LNCAP (cell line): ENCODE data around the gene NFASC.

Experiments
- TF ChIP-seq, protein P1 (sequence below): fragments of 450-650 bp; IDR thresholded peaks from 2 replicates; pipeline ENCODE4 v1.5.1; 2017; ENCODE audit warnings: mild to moderate bottlenecking

Gene NFASC

DNA sequence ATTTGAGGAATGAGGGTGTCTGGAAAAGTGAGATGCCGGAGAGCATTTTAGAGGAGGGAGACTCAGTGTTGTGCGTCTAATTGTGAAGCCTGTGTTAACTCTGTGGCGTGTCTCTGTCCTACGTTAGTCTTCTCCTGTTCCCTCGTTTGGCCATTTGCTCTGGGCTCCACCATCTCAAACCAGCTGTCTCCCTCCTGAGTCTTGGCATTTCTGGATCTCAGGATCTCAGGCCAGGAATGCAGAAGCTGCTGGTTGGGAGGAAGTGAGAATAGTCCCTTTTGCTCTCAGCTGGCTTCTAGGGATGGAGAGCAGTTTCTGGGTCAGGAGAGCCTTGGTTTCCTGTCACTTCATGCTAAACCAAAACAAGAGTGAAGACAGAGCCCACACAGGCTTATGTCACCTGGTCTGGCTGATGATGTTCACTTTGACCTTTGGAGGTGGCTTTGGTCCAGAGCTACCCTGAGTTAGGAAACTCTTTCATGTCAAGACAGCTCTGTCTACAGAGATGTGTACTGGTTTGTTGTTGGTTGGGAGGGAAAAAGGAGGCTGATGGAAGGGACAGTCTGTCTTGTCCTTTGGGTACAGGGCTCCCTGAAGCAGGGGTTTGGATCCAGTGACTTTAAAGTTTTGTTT, 859 bp downstream of the NFASC start:
- TF ChIP-seq, protein P1, sequence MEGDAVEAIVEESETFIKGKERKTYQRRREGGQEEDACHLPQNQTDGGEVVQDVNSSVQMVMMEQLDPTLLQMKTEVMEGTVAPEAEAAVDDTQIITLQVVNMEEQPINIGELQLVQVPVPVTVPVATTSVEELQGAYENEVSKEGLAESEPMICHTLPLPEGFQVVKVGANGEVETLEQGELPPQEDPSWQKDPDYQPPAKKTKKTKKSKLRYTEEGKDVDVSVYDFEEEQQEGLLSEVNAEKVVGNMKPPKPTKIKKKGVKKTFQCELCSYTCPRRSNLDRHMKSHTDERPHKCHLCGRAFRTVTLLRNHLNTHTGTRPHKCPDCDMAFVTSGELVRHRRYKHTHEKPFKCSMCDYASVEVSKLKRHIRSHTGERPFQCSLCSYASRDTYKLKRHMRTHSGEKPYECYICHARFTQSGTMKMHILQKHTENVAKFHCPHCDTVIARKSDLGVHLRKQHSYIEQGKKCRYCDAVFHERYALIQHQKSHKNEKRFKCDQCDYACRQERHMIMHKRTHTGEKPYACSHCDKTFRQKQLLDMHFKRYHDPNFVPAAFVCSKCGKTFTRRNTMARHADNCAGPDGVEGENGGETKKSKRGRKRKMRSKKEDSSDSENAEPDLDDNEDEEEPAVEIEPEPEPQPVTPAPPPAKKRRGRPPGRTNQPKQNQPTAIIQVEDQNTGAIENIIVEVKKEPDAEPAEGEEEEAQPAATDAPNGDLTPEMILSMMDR, result no peak

GRCh38 chr1:204872262-204872881, 1.7 kb downstream of the NFASC start:
- TF ChIP-seq, protein P1, result no peak

DNA sequence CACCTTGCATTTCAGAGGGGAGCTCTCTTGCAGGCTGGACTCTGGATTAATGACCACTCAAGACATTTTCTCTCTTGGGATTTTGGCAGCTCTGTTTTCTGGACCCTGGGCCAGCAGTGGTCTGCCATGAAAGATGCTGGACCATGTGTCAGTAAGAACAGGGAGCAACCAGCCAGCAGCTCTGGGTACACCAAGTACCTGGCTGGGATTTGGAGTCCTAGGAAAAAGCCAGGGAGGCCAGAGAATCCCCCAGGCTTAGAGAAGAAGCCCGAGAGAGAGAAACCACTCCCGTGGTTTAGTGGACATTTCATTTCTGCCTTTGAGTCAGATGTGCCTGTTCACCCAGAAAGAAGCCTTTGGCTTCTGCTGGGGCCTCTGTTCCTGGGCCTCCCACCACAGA, 2.5 kb downstream of the NFASC start:
- TF ChIP-seq, protein P1, result no peak

- TF ChIP-seq, protein P1, result no peak
These were observed 3.1 kb downstream of the NFASC start for GRCh38 chr1:204873714-204874113.

- TF ChIP-seq, protein P1, result no peak
These were observed 3.6 kb downstream of the NFASC start for GRCh38 chr1:204874274-204874673.

DNA sequence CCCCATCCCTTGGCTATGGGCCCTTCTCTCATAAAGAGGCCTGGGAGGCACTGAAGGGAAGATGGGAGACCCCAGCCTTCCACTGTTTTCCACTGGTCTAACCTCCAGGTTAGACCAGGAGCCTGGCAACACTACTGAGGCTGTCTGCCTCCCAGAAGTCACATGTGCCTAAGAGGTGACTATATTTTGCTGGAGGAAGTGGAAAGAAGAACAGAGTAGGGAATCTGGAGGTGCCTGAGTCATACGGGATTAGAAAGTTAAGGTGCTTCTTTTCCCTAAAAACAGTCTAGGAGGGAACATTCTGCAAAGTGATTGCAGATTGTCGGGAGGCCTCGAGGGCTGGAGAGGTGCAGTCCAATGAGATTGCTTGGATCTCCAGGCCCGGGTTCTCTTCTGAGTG, 4.6 kb downstream of the NFASC start:
- TF ChIP-seq, protein P1, result no peak

DNA sequence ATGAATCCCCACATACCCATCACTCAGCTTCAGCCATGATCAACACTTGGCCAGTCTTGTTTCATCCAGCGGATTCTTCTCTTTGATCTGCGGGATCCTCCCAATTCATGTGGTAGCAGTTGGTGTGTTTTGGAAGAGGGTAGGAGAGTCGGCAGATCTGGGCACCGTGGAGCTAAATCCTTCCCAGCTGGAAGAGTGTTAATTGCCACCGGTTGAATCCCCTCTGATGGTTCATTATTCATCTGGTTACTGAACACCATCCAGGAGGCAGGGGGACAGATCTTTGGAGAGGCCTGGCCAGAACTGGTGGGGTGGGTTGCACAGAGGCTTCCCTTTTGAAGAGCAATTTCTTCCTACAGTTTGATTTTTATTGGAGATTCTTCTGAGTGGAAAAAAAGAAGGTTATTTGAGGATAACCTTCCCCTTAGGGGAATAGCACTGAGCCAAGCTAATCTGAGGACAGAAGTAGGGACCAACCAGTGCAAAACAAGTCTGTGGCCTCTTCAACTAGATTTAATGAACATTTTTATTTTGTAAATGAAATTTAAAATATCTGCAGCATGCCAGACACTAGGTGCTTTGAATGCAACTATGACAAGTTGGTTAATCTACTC, 8.1 kb downstream of the NFASC start:
- TF ChIP-seq, protein P1, result no peak
